PC-9 (cell line): ENCODE data around the gene RGS13.

ENCODE experiments used
- EZH2 ChIP-seq: fragments of 200-600 bp; sonication (generic); IDR thresholded peaks from 2 replicates; pipeline ENCODE4 v1.8.0; 2017; ENCODE audit warnings: antibody characterized with exemption, low read depth
- TF ChIP-seq, protein P1 (sequence below): fragments of 200-600 bp; sonication (generic); conservative IDR thresholded peaks from 2 replicates; pipeline ENCODE4 v1.6.1; 2017; ENCODE audit warnings: mixed run types, antibody characterized with exemption, mild to moderate bottlenecking, moderate library complexity

DNA sequence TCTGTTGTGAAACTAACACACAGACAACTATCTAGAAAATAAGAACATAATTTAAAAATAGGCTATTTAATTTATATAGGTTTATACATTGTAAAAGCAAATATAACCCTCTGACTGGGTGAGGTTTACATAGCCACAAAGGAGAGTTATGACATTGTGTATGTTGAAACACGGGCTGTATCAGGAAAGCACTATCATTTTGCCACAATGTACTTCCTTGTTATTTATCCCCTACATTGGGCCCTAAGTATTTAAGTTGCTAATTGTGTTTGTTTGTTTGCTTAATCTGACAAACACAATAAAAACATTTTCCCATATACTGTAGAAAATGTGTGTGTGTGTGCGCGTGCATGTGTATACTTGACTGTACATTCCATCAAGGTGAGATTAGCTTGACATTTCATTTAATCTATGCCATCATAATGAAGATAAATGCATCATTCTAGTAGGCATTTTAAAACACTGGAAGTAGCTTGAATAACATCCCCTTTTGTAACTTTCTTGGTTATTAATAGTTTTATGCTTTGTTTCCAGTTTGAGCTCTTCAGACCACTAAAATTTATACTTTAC, 72.1 kb downstream of the RGS13 start:
- TF ChIP-seq, protein P1, sequence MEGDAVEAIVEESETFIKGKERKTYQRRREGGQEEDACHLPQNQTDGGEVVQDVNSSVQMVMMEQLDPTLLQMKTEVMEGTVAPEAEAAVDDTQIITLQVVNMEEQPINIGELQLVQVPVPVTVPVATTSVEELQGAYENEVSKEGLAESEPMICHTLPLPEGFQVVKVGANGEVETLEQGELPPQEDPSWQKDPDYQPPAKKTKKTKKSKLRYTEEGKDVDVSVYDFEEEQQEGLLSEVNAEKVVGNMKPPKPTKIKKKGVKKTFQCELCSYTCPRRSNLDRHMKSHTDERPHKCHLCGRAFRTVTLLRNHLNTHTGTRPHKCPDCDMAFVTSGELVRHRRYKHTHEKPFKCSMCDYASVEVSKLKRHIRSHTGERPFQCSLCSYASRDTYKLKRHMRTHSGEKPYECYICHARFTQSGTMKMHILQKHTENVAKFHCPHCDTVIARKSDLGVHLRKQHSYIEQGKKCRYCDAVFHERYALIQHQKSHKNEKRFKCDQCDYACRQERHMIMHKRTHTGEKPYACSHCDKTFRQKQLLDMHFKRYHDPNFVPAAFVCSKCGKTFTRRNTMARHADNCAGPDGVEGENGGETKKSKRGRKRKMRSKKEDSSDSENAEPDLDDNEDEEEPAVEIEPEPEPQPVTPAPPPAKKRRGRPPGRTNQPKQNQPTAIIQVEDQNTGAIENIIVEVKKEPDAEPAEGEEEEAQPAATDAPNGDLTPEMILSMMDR, result no peak
- TF ChIP-seq EZH2, result no peak
